Fibroblast of lung (primary cell): ENCODE results near the gene ANXA2. TPM values are rescaled to one million over a fixed set of nuclear protein-coding genes. Genes with fewer than 3 reads are reported as not detected.

Experiments used
- DNase-seq, 2 donors: peaks; one replicate each; pipeline versions ENCODE4 v3.0.0 to v3.0.0-alpha.2; 2010; ENCODE audit warnings: low read depth in 2 of 2
- H2AFZ ChIP-seq: 2 replicates; pipeline ENCODE4 v1.5.1; 2012; ENCODE audit warnings: low read length, control low read depth, inconsistent platforms
- H3K27ac ChIP-seq: 2 replicates; pipeline ENCODE4 v1.5.1; 2011; ENCODE audit warnings: low read length, control low read depth; ENCODE audit not compliant: insufficient read depth
- H3K27me3 ChIP-seq: 2 replicates; pipeline ENCODE4 v1.5.1; 2011; ENCODE audit warnings: mild to moderate bottlenecking, low read length; ENCODE audit not compliant: control insufficient read depth, insufficient read depth
- H3K36me3 ChIP-seq: 2 replicates; pipeline ENCODE4 v1.5.1; 2011; ENCODE audit warnings: low read length; ENCODE audit not compliant: control insufficient read depth, insufficient read depth
- H3K4me1 ChIP-seq: 2 replicates; pipeline ENCODE4 v1.5.1; 2011; ENCODE audit warnings: low read length; ENCODE audit not compliant: control insufficient read depth, insufficient read depth; ENCODE audit errors: extremely low read depth
- H3K4me2 ChIP-seq: 2 replicates; pipeline ENCODE4 v1.5.1; 2011; ENCODE audit warnings: low read length, control low read depth; ENCODE audit not compliant: insufficient read depth; ENCODE audit errors: extremely low read depth
- H3K4me3 ChIP-seq, 4 experiments: fragments of 200-600 bp in 1 of 4; sonication (generic) in 1 of 4; replicated peaks in 1 of 4; 2 replicates each; pipeline ENCODE4 v1.5.1; 2011 to 2016; ENCODE audit warnings: low read length in 4 of 4, low read depth in 3 of 4, mild to moderate bottlenecking in 3 of 4, control low read depth in 2 of 4, inconsistent platforms in 1 of 4, mixed read lengths in 1 of 4; ENCODE audit not compliant: insufficient read depth in 1 of 4; ENCODE audit errors: control extremely low read depth in 1 of 4
- H3K79me2 ChIP-seq: 2 replicates; pipeline ENCODE4 v1.5.1; 2012; ENCODE audit warnings: mild to moderate bottlenecking, low read length, inconsistent platforms; ENCODE audit not compliant: control insufficient read depth, insufficient read depth
- H3K9ac ChIP-seq: 2 replicates; pipeline ENCODE4 v1.5.1; 2011; ENCODE audit warnings: mild to moderate bottlenecking, low read length, control low read depth; ENCODE audit not compliant: insufficient read depth
- H3K9me3 ChIP-seq: 2 replicates; pipeline ENCODE4 v1.5.1; 2012; ENCODE audit warnings: low read depth, low read length; ENCODE audit not compliant: control insufficient read depth, insufficient read depth
- H4K20me1 ChIP-seq: 2 replicates; pipeline ENCODE4 v1.5.1; 2011; ENCODE audit warnings: low read length; ENCODE audit not compliant: control insufficient read depth, insufficient read depth; ENCODE audit errors: extremely low read depth
- EZH2 ChIP-seq: IDR thresholded peaks from 2 replicates; pipeline ENCODE4 v1.5.1; 2012; ENCODE audit warnings: low read length, control low read depth, mild to moderate bottlenecking; ENCODE audit errors: missing control alignments
- polyA plus RNA-seq, 2 donors: library from polyadenylated mRNA; depleted of rRNA in 1 of 2; stranded (reverse) in 1 of 2; unstranded in 1 of 2; fragments of >200 nt; gene quantifications; 2 replicates each; pipeline ENCODE4 v1.2.1, GENCODE V29; 2011 to 2012; ENCODE audit warnings: missing spikeins in 1 of 2
- total RNA-seq: library from RNA; depleted of rRNA; stranded (reverse); fragments of >200 nt; gene quantifications from 2 replicates; pipeline ENCODE4 v1.2.1, GENCODE V29; 2014
- TF ChIP-seq, protein P1 (sequence below), 2 donors: IDR thresholded peaks in 1 of 2; conservative IDR thresholded peaks in 1 of 2; 1 replicate in 1 of 2; 2 replicates in 1 of 2; pipeline ENCODE4 v1.5.1; 2011 to 2012; ENCODE audit warnings: low read length in 2 of 2, control low read depth in 1 of 2, inconsistent platforms in 1 of 2, low read depth in 1 of 2, mild to moderate bottlenecking in 1 of 2

The ANXA2 gene
- total and polyA plus RNA-seq, 2 donors (not counting 1 experiment from before 2014, with no cell fraction given), result 2,754 to 4,872 TPM

DNA sequence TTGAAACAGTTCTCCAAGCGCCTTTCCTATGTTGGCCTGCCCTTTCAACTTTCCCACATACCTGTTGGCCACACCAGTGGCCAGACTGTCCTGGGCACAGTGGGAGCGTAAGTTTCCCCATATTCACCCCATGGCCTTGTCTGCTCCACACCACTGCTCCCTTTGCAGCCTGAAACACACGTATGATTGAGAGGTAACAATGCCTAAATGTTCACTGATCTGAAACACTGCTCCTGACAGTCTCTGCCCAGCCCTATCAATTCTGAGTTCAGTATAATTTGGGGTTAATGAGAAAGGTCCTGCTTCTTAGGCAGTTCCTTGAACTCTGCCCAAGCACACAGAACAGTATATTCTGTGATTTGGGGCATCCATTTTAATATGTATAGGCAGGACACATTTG, 52.2 kb downstream of the ANXA2 start:
- H3K36me3 ChIP-seq, result peaks cover 21% of the 10 kb centered on the region
- no peak overlapping the region for H3K4me3 ChIP-seq
- H3K27ac ChIP-seq, result no peak overlapping the region
- H3K9ac ChIP-seq, result no peak overlapping the region
- no peaks in the 10 kb centered on the region for H3K79me2 ChIP-seq
- H3K4me2 ChIP-seq, result no peak overlapping the region
- no peak overlapping the region for H2AFZ ChIP-seq
- H4K20me1 ChIP-seq, result no peaks in the 10 kb centered on the region
- no peaks in the 10 kb centered on the region for H3K4me1 ChIP-seq
- no peaks in the 10 kb centered on the region for H3K9me3 ChIP-seq
- H3K27me3 ChIP-seq, result no peaks in the 10 kb centered on the region
- DNase-seq, result no peak
- TF ChIP-seq, protein P1, sequence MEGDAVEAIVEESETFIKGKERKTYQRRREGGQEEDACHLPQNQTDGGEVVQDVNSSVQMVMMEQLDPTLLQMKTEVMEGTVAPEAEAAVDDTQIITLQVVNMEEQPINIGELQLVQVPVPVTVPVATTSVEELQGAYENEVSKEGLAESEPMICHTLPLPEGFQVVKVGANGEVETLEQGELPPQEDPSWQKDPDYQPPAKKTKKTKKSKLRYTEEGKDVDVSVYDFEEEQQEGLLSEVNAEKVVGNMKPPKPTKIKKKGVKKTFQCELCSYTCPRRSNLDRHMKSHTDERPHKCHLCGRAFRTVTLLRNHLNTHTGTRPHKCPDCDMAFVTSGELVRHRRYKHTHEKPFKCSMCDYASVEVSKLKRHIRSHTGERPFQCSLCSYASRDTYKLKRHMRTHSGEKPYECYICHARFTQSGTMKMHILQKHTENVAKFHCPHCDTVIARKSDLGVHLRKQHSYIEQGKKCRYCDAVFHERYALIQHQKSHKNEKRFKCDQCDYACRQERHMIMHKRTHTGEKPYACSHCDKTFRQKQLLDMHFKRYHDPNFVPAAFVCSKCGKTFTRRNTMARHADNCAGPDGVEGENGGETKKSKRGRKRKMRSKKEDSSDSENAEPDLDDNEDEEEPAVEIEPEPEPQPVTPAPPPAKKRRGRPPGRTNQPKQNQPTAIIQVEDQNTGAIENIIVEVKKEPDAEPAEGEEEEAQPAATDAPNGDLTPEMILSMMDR (conservative IDR thresholded peaks at IDR 0.05 in 1 of 2, IDR thresholded peaks at IDR 0.05 in 1 of 2; ENCODE audit: low read depth in 1 of 2, low read length in 2 of 2), result no peak
- no peak for TF ChIP-seq EZH2

DNA sequence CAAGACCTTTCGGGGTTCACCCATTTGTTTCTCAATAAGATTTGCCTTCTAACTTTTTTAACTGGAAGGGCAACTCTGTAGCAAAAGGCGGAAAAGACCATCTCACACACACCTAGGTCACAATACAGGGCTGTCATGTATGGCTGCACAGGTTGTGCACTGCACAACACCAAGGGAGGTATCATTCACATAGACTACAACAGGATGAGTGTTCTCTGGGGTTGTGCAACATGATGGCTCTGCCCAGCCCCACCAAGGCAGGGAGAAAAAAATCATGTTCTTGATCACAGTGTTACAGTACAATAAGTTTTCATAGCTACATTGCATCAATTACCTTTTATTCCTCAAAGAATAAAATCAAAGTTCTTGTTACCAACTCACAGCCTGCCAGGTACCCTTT, 52.8 kb downstream of the ANXA2 start:
- H3K36me3 ChIP-seq, result peaks cover 20% of the 10 kb centered on the region
- H2AFZ ChIP-seq, result no peak overlapping the region
- H3K9ac ChIP-seq, result no peak overlapping the region
- H3K4me2 ChIP-seq, result no peak overlapping the region
- H3K27ac ChIP-seq, result no peak overlapping the region
- no peaks in the 10 kb centered on the region for H3K4me1 ChIP-seq
- DNase-seq, result no peak
- no peaks in the 10 kb centered on the region for H3K27me3 ChIP-seq
- no peak overlapping the region for H3K4me3 ChIP-seq
- TF ChIP-seq EZH2, result no peak
- TF ChIP-seq, protein P1 (conservative IDR thresholded peaks at IDR 0.05 in 1 of 2, IDR thresholded peaks at IDR 0.05 in 1 of 2; ENCODE audit: low read depth in 1 of 2, low read length in 2 of 2), result no peak
- H3K9me3 ChIP-seq, result no peaks in the 10 kb centered on the region
- H4K20me1 ChIP-seq, result no peaks in the 10 kb centered on the region
- no peaks in the 10 kb centered on the region for H3K79me2 ChIP-seq

DNA sequence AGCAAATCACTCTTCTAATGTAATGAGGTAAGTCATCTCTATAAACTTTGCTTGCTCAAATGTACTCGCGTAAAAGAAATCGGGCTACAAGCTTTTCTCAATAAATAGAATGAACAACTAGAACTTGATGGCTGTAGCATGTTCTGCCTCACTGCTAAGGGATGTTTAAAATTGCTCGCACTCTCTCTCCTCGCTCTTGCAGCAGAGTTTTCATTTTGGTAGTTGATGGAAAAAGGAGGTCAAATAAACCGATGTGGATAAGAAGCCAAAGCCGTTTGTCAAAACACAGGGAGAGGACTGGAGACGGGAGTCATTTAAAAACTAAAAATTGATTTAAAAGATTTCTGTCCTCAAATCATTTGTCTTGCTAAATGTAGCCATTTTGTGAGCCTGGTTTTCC, 53.3 kb downstream of the ANXA2 start:
- Histone ChIP-seq H3K9me3 (no peaks in the 10 kb centered on the region), H3K9ac (no peak overlapping the region), H3K4me2 (no peak overlapping the region), H3K27ac (no peak overlapping the region), H3K79me2 (no peaks in the 10 kb centered on the region), H3K36me3 (peaks cover 20% of the 10 kb centered on the region), H2AFZ (no peak overlapping the region), H3K27me3 (no peaks in the 10 kb centered on the region), H4K20me1 (no peaks in the 10 kb centered on the region), H3K4me3 (no peak overlapping the region), H3K4me1 (no peaks in the 10 kb centered on the region)
- TF ChIP-seq EZH2, result no peak
- TF ChIP-seq, protein P1 (conservative IDR thresholded peaks at IDR 0.05 in 1 of 2, IDR thresholded peaks at IDR 0.05 in 1 of 2; ENCODE audit: low read depth in 1 of 2, low read length in 2 of 2), result no peak
- no peak for DNase-seq
